GM03348 (cell line): ENCODE results near the gene SORCS2.

ENCODE experiments used
- DNase-seq: peaks from one replicate; pipeline ENCODE4 v3.0.0; 2012; ENCODE audit warnings: low spot score

The SORCS2 gene

DNA sequence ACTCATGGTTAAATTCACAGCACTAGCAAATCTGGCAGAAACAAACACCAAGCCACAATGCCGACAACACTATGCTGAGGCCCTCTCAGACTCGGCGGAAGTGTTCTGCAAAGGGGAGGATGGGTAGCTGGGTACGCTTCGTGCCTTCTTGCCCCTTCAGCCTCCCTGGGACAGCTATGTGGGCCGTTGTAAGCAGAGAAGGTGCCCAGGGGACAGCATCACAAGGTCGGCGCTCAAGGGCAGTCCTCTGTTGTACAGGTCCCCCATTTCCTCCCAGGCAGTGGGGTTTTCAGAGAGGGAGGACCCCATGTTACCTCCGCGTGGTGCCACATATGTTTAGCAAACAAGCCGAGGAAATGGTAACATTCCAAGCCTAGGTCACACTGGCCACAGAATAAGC is 573.7 kb downstream of the SORCS2 start:
- DNase-seq, result no peak

DNA sequence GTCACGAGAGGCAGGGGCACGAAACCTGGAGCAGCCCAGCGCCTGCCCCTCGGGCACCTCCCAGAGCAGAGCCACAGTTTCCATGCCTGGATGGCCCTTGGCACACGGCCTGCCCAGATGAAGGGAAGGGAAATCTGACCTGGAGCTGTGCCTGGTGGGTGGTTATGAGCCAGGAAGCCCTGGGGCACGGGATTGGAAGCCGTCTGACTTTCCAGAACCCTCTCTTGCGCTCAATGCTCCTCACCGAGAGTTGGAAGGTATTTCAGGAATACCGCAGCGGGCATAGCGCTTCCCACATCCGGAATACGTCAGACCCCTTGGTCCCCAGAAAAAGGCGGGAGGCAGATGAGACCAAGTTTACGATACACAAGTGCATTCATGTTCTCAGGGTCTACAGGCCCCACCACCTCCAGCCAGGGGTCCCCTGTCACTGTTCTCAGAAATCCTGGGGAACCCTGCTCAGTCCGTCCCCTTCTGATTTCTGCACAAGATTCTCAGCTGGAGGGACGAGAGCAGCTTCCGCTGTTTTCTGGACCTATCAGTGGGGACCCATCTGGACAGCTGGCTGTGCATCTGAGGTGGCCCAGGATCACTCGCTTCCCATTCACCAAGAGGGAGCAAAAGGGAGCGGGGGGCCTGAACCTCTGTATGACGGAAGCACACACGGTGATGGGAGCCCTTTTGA is 574.5 kb downstream of the SORCS2 start:
- DNase-seq, result no peak

DNA sequence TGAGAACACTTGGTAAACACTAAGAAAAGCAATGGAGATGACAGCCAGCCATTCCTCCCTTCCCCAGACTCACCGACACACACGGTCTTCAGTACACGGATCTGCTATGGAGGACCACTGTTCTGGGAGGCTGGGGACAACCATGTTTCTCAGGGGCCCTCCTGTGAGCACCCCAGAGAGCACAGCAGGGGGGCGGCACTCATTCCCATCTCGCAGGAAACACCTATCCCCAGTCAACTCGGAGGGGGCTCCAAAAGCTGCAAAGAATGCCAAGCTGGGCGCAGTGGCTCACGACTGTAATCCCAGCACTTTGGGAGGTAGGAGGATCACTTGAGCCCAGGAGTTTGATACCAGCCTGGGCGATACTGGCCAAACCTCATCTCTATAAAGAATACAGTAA is 575.2 kb downstream of the SORCS2 start:
- DNase-seq, result no peak

DNA sequence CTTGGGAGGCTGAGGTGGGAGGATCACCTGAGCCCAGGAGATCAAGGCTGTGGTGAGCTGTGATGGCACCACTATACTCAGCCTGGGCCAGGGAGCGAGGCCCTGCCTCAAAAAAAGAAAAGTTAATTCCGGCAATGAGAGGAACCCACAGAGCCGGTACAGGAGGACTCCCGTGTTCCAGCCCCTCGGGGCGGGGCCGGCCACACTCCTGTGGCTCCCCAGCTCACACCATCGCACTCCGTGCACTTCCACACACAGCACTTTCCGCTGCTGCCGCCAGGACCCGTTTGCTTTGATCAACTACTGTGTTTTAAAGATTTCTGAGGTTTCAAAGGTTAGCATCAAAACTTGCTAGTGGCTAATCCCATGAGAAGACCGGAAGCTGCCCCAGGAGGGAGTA is 575.6 kb downstream of the SORCS2 start:
- DNase-seq, result no peak

DNA sequence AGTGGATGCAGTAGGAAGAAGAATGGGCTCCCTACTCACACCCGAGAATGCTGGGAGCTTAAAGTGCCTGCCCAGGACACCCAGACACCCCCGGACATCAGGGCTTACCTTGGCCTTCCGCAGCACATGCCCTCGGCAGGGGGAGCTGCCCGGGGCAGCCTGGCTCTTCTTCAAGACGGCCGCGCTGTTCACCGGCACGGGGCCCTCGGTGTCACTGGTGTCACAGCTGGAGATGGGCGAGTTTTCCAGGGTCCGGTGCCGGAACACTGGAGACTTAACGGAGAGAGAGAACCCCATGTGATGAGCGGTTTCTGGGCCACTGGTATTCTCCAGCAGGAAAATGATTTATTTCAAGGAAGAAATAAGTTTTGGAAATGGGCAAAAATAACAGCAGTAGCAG is 576.4 kb downstream of the SORCS2 start:
- DNase-seq, result no peak

DNA sequence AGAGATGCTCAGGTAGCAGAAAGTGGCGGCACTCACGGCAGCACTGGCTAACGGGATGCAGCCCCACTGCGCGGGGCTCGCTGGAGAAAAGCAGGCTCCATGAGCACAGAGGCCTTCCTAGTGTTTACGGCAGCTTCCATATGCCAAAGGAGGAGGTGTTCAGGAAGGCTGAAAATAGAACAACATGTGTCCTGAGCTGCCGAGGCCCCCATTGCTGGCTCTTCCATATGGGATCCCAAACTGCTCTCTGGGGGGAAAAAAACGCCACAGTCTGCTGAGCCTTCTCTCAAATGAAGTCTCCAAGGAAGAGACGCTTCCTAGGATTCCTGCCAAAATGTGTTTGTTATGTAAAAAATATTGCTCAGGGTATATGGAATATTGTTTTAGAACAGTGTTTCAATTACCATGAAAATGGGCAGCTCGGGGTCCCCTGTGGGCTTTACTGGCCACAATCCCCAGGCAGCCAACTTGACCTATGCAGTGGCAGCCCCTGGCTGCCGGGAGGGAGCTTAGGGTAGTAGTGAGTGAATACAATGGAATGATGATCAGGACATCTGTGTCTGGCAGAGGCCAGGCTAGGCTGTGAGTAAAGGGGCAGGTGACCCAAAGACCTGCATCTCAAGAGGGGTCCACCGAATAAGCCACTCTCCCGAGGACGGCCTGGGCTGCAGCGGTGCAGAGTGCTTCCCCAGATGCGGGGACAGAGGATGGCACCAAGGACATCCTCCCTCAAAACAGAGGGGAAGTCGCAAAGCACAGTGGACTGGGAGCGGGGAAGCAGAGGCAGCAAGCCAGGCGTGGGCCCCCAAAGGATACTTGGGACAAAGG is 577.3 kb downstream of the SORCS2 start:
- DNase-seq, result no peak

DNA sequence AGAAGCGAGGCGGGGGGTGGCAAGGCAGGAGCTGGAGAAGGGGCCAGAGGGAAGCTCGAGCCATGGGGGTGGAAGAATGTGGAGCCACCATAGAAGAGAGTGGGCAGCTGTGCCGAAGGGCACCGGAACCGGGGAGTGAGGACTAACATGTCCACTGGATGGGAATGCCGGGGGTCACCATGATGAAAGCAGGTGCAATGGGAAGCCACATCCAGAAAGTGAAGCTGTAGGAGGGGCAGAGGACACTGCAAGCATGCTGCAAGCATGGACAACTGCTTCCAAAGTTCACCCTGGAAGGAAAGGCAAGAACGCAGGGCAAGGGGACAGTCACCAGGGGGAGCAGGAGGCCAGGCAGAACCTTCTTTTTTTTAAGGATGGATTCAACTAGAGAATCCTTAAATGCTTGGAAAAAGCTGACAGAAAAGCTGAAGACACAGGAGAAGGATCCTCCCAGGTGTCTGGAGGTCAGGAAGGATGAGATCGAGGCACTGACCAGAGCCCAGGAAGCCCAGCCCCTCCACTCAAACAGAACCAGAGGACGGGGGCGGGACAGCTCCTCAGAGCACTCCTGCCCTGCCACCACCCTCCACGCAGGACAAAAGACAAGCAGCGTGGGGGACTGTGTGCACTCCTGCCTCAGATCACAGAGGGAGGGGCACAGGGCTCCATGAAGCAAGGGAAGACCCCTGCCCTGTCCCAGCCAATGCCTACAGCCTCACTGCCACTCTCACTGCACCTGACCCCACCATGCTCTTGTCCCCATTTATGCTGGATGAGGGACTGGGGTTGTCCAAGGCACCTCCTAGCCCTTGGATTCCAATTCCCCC is 578.1 kb downstream of the SORCS2 start:
- DNase-seq, result peak; percentile 37

DNA sequence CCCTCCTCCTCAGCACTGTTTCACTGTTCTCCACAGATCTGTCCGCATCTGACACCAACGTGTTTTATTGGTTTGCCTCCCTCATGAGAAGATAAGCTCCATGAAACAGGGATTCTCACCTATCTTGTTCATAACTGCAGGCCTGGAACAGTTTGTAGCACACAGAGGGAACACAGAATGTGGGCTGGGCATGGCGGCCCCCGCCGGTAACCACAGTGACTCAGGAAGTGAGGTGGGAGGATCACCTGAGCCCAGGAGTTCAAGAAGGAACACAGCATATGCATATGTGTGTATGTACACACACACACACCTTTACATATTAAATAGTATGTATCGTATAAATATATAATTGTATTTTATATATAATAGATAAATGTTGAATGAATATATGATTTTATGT is 578.7 kb downstream of the SORCS2 start:
- no peak for DNase-seq

DNA sequence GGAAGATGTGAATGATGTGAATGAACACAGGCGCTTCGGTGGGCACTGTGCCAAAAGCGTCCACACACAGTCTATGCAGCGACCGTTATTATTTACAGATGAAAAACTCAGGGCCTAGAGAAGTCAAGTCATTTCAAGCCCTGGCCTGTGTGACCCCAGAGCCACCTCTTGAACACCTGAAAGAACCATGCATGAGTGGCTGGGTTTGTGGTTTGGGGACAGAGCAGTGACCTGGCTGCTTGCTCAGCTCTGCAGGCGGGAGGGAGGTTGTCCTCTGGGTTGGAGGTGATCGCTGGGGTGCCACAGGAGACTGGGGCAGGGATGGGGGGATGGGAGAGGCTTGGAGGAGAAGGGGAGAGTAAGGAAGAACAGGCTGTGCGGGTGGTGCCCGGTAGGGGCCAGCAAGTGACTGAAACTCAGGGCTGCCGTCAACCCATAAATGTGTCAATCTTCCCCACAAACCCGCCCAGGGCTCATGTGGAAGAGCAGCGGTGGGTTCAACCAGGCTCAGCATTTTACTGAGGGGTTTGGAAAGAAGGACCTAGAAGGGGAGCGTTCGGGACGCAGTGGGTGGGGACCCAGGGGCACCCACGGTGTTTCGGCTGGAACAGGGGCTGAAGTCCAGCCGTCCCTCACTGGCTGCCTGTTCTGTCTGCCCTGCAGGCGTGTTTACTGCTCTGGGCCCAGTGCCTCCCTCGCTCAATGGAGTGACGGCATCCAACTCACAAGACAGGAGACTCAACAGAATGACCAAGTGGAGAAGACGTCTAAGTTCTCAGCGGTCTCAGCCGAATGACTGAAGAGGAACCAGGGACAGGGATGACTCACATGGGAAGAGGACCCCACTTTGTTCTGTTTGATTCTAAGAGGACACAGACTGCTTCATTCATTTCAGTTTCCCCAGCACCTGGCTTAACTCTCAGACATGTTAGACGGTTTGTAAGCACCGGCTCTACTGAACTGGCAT is 579.5 kb downstream of the SORCS2 start:
- no peak for DNase-seq

DNA sequence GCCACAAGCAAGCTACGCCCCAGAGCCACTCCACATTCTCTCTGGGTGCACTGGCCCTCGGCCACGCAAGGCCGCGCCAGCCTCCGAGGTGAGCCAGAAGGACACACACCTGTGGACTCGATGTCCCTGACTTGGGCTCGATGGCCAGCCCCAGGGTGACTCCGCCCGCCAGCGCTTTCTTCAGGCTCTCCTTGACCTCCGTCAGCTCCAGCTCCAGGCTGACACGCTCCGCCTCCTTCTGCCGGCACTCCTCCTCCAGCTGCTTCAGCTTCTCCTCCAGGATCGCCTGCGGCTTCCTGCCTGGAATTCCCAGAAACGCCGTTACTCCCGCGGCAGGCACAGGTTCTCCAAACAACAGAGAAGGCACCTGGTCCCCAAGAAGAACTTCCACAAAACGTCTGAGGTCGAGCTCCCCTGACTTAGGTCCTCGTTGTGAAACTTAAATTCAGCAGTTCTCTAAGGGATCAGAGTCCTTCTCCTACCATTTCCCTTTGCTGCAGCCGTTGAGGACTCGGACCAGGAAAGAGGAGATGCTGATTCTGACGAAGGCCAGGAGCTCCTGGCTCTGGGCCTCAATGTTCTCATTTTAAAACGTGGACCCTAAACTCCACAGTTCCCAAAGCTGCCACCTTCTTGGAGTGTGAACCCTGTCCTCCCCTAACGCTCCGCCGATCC is 580.5 kb downstream of the SORCS2 start:
- no peak for DNase-seq

DNA sequence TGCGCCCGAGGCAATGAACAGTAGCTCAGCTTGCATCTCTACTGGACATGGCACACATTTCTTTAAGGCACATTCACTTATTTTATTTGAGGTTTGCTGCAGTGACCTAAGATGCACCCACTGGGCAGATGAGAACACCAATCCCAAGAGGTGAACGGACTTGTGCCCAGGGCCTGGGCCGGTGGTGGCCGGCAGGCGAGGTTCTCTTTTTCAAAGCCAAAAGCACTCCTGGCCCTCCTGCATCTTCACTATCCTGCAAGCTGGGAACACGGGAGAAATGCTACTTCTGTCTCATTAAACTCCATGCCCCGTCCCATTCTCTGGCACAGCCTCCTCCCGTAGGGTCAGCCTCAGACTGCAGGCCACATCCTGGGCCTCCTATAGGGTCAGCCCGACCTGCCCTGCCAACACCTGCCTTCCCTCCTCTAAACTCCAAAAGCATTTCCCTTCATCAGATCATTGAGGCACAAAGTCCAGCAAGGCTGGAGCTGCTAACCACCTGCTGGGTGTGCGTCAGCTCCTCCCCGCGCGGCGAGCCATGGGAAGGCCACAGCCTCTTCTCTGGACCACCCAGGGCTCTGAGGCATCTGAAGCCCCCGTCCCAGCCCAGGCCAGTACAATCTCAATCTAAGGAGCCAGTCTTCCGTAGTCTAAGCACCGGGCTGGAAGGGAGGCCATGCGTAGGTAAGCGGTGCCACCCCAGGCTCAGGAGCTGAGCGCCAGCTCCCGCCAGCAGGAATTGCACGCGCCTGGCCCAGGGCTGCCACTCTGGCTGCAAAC is 581.3 kb downstream of the SORCS2 start:
- no peak for DNase-seq

DNA sequence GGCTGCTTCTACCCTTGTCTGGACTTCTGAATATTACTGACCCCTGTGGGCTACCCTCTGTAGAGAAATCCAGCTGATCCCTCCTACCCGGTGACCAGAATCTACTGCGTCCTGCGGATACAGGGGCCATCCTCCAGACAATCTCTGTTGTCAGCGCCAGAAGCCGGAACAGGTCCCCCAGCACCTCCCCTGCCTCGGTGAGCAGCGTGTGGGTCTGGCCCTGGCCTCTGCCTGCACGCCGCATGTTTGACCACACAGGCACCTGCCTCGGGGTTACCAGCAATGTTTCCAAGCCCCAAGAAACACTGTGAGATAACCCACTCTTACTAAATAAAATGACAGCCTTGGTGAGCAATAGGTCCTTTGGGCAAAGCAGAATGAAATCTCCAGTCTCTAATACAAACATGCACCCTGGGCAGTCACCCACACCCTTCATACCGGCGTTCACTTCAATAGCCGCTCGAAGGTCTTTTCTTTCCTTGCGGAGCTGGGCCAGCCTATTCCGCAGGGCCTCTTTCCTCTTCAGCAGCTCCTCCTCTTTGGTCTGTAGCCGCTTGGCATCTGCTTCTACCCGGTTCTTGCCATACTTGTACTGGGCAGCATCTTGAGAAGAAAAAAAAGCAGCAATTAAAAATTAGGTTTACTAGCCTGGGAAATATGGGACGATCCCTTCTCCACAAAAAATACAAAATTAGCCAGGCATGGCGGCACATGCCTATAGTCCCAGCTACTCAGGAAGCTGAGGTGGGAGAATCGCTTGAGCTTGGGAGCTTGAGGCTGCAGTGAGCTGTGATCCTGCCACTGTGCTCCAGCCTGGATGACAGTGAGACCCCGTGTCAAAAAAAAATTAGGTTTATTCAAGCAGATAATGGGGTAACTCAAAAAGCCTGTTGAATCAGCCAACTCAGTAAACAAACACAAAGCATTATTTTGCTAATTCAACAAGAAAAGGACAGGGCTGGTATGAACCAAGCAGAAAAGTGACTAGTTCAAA is 582.3 kb downstream of the SORCS2 start:
- no peak for DNase-seq

DNA sequence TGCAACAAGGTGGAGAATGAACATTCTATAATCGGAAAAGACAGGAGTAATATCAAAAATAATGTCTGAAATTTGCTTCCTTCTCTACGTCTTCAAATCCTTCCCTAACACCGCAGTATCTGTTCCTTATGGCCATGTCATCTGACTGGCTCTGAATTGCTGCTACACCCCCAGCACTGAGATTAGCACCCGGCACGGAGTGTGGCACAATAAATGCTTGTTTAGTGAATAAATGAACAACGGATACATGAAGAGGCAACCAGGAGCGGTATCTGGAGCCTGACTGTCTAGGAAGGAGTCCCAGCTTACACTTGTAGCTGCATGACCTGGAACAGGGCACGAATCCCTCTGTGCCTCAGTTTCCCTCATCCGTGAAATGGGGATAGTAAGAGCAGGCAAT is 583.1 kb downstream of the SORCS2 start:
- no peak for DNase-seq

DNA sequence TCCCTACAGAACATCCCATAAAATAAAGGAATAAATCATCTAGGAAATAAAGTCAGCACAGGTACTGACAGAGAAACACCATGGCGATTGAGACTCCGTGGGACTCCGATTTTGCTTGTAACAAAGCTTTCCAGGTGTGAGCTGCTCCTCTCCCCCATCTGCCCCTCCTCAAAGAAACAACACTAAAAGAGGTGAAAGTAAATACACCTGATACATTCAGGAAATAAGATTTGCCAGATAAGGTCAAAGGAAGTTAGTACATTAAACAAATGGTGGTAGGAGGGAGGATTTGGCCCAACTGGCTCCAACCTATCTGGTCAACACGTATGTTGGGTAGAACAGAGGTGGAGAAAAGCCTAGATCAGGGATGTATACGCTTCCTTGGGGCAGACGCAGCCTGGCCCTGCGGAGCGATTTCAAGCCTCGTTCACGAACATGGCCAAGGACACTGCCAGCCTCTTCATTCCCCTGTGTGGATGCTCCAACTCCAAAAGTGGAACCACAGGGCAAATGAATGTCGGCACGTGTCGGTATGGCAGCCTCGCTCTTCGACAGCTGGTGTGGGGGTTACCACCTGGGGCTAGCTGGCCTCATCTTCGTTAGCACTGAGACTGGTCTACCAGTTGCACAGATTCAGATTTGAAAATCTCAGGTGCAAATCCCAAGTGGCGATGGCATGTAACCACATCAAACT is 584.8 kb downstream of the SORCS2 start:
- DNase-seq, result no peak

DNA sequence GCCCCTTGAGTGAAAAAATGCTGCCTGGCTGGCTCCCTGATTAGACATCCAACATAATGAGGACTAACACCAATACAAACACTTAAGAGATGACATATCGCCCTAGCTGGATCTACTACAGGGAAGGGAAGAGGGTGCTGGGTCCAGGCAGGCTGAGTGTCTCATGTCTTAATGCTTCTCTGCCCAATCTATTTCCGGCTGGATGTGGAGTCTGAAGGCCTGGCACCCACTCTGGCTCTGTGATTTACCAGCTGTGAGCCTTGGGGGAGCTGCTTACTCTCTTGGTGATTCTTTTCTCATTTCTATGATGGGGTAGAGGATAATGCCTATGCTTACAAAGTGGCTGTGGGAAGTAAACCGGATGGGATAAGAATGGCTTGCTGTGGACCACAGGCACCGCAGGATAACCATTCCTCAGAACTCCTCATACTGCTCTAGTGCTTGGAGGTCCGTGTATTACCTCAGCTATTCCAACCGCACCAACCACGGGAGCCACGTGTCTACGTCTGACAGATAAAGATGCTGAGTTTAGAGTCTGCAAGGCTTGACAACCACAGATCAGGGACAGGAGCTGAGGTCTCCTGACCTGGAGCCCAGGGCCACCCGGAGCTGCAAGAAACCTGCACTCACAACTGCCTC is 585.7 kb downstream of the SORCS2 start:
- DNase-seq, result no peak

DNA sequence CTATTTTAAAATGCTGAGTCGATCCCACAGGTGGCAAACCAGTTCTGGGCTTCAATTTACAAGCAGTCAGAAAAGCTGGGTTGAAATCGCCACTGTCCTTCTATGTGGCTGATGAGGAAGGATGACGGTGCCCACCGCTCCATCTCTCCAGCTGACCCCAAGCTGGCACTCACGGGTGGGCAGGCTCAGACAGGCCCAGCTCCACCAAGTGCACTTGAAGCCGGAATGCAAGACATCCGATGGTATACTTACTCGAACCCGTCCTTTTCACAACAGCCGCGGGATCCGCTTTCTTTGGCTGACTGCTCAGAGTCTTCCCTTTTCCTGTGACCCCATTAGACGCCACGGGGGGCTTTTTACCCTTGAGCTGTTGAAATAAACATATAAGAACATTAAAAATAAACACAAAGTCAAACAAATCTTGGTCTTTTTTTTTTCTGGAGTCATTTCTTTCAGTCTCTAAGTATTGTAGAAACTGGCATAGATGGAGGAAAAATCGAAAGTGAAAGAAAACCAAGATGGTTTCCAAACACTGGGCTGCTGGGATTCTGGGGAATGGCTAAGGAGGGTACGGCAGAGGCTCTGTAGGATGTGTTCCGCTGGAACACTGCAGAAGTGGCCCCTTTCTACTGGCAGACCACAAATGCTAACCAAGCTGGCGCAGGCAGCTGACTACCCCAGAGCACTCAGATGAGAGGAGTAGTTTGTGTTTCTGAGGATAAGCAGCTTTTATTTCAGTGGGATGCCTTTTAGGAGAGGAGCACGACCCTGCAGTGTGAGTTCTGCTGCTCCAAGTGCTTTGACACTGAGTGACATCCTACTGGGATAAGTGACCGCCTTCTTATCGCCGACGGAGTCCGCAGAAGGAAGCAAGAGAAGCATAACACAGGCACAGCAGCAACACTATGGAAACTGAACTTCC is 586.4 kb downstream of the SORCS2 start:
- no peak for DNase-seq

DNA sequence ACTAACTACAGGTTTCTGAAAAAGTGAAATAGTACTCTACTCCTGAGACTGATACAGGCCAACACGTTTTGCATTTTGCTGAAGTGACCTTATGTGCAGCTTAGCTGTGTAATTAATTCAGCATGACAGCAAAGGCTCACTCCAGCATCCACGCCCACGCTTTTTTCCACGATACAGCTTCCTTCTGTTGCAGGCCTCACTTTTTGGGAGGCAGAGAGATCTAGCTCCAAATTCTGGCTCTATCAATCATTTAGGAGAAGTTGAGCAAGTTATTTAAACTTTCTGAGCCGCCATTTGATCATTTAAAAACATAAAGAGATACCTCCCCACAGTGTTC is 587.1 kb downstream of the SORCS2 start:
- DNase-seq, result peak; percentile 56
